Measurements from ENCODE around the gene PRDM16.
"Not testable (repeated sequence)": the region's sequence is repeated elsewhere in the genome, so short reads cannot be mapped to it uniquely, and the experiment has no call there.

PRDM16 gene

GRCh38 chr1:3163356-3163755 is 94.4 kb downstream of the PRDM16 start:
- no peak for DNase-seq (ENCODE audit: low spot score)

GRCh38 chr1:3164671-3165070 is 95.7 kb downstream of the PRDM16 start:
- DNase-seq (ENCODE audit: low spot score), result no peak

- not testable (repeated sequence) for DNase-seq (ENCODE audit: low spot score)
Observed at GRCh38 chr1:3165189-3165588, 96.2 kb downstream of the PRDM16 start.

- DNase-seq (ENCODE audit: low spot score), result no peak
Observed at GRCh38 chr1:3166206-3166918, 97.4 kb downstream of the PRDM16 start.

GRCh38 chr1:3167255-3167654 is 98.3 kb downstream of the PRDM16 start:
- no peak for DNase-seq (ENCODE audit: low spot score)

GRCh38 chr1:3168678-3169077 is 99.7 kb downstream of the PRDM16 start:
- DNase-seq (ENCODE audit: low spot score), result no peak

GRCh38 chr1:3169665-3170356 is 100.8 kb downstream of the PRDM16 start:
- no peak for DNase-seq (ENCODE audit: low spot score)

- no peak for DNase-seq (ENCODE audit: low spot score)
Observed at GRCh38 chr1:3170561-3171453, 101.8 kb downstream of the PRDM16 start.

- DNase-seq (ENCODE audit: low spot score), result no peak
Observed at GRCh38 chr1:3171761-3172160, 102.8 kb downstream of the PRDM16 start.

- DNase-seq (ENCODE audit: low spot score), result no peak
Observed at GRCh38 chr1:3172431-3173380, 103.7 kb downstream of the PRDM16 start.

GRCh38 chr1:3173381-3173980 is 104.5 kb downstream of the PRDM16 start:
- no peak for DNase-seq (ENCODE audit: low spot score)

- no peak for DNase-seq (ENCODE audit: low spot score)
Observed at GRCh38 chr1:3174487-3175247, 105.7 kb downstream of the PRDM16 start.

GRCh38 chr1:3175486-3175885 is 106.5 kb downstream of the PRDM16 start:
- no peak for DNase-seq (ENCODE audit: low spot score)

GRCh38 chr1:3176028-3176427 is 107.0 kb downstream of the PRDM16 start:
- DNase-seq (ENCODE audit: low spot score), result no peak

- DNase-seq (ENCODE audit: low spot score), result no peak
Observed at GRCh38 chr1:3176820-3177219, 107.8 kb downstream of the PRDM16 start.

- DNase-seq (ENCODE audit: low spot score), result no peak
Observed at GRCh38 chr1:3178279-3178678, 109.3 kb downstream of the PRDM16 start.

- DNase-seq (ENCODE audit: low spot score), result no peak
Observed at GRCh38 chr1:3179471-3179870, 110.5 kb downstream of the PRDM16 start.

- no peak for DNase-seq (ENCODE audit: low spot score)
Observed at GRCh38 chr1:3180915-3181314, 111.9 kb downstream of the PRDM16 start.

GRCh38 chr1:3181956-3182355 is 113.0 kb downstream of the PRDM16 start:
- DNase-seq (ENCODE audit: low spot score), result no peak

- DNase-seq (ENCODE audit: low spot score), result no peak
Observed at GRCh38 chr1:3183411-3183810, 114.4 kb downstream of the PRDM16 start.
